Activated T-cell treated with anti-CD3 and anti-CD28 coated beads for 1 hour (primary cell): ENCODE results near the gene CNGA1.
"Not testable (repeated sequence)": the region's sequence is repeated elsewhere in the genome, so short reads cannot be mapped to it uniquely, and the experiment has no call there.

Experiments used
- DNase-seq: peaks from one replicate; pipeline ENCODE4 v3.0.0-alpha.2; 2020; ENCODE audit warnings: low read depth

CNGA1 gene

GRCh38 chr4:47954677-47955076 is 61.8 kb downstream of the CNGA1 start:
- no peak for DNase-seq

- no peak for DNase-seq
These were observed 62.2 kb downstream of the CNGA1 start for GRCh38 chr4:47954245-47954644.

- DNase-seq, result no peak
These were observed 70.4 kb downstream of the CNGA1 start for GRCh38 chr4:47945930-47946726.

- no peak for DNase-seq
These were observed 74.2 kb downstream of the CNGA1 start for GRCh38 chr4:47942081-47942819.

GRCh38 chr4:47939456-47939855 is 77.0 kb downstream of the CNGA1 start:
- no peak for DNase-seq

- DNase-seq, result no peak
These were observed 80.1 kb downstream of the CNGA1 start for GRCh38 chr4:47936336-47936735.

GRCh38 chr4:47933840-47934239 is 82.6 kb downstream of the CNGA1 start:
- no peak for DNase-seq

GRCh38 chr4:47930971-47931804 is 85.3 kb downstream of the CNGA1 start:
- DNase-seq, result no peak

GRCh38 chr4:47929682-47930201 is 86.7 kb downstream of the CNGA1 start:
- no peak for DNase-seq

GRCh38 chr4:47926667-47927258 is 89.7 kb downstream of the CNGA1 start:
- DNase-seq, result peak; percentile 36

GRCh38 chr4:47923261-47923608 is 93.2 kb downstream of the CNGA1 start:
- DNase-seq, result not testable (repeated sequence)

GRCh38 chr4:47922436-47923260 is 93.8 kb downstream of the CNGA1 start:
- DNase-seq, result not testable (repeated sequence)

GRCh38 chr4:47917163-47917562 is 99.3 kb downstream of the CNGA1 start:
- DNase-seq, result not testable (repeated sequence)

GRCh38 chr4:47915378-47915777 is 101.1 kb downstream of the CNGA1 start:
- DNase-seq, result no peak

- no peak for DNase-seq
These were observed 101.6 kb downstream of the CNGA1 start for GRCh38 chr4:47914926-47915237.

- peak; percentile 96 for DNase-seq
These were observed 102.1 kb downstream of the CNGA1 start, which contains the start of gene NFXL1 for GRCh38 chr4:47914220-47914925. Gene NFXL1 (minus strand): TSS chr4:47914583. CDS start chr4:47914203, 380 bp downstream.

GRCh38 chr4:47913861-47914219 is 102.6 kb downstream of the CNGA1 start:
- peak; percentile 12 for DNase-seq

- no peak for DNase-seq
These were observed 103.2 kb downstream of the CNGA1 start for GRCh38 chr4:47913330-47913729.

- no peak for DNase-seq
These were observed 109.3 kb downstream of the CNGA1 start for GRCh38 chr4:47907089-47907646.

GRCh38 chr4:47899639-47900038 is 116.8 kb downstream of the CNGA1 start:
- no peak for DNase-seq
